HG02763 (cell line): ENCODE measurements around the gene MEGF10.

Experiments
- ATAC-seq: cut with Tn5 transposase; IDR thresholded peaks from one replicate; pipeline ENCODE4 v1.9.1; 2021; ENCODE audit warnings: mild to moderate bottlenecking, moderate library complexity; ENCODE audit not compliant: unreplicated experiment

MEGF10 gene

DNA sequence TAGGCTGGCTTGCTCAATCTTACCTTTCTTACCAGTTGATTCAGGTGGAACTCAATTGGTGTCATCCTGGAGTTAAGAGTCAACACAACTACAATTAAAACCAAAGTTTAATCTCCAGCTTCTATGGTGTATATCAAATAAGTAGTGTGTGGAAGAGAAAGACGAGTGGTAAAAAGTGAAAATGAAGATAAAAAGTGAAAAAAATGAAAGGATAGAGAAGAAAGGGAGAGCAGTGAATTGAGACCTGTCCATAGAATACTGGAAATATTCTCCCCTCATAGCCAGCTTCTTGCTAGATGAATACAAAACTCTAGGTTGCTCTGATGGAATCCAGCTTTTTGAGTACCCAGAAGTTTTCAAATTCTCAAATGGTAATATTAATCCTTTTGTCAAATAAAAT, 76.4 kb downstream of the MEGF10 start:
- ATAC-seq = no peak

DNA sequence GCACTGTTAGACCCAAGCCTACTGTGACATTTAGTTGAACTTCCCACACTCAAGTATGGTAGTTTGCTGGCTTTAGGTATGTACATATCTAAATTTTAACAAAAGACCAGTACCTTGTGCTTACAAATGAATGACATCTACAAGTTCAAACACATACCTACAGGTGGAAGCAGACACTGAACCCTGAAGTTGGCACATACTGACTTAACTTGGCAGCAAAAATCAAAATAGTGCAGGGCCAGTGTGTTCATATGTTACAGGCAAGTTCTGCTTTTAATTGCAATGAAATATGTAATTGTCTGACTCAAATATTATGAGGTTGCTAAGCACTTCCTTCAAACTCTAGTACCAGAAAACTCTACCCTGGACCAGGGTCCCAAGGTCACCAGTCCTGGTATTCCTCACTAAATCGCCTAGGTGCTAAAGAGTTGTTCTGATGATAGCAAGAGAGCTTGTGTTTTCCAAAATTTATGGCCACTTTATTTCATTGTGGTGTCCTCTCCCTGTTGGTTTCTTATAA, 77.4 kb downstream of the MEGF10 start:
- no peak for ATAC-seq

DNA sequence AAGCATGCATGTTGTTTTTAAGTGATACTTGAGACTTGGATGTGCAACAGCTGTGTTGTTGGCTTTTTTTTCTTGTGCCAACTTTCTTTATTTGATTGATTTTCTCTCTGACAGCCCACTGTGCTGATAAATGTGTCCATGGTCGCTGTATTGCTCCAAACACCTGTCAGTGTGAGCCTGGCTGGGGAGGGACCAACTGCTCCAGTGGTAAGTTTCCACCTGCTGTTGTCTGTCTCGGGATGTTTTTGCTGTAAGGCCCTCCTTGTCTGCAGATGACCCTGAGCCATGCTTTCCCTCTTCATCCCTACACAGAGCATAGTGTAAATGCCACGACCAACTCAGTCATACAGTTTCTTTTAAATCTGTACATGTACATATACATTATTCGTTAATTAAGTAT, 79.2 kb downstream of the MEGF10 start:
- ATAC-seq = no peak

DNA sequence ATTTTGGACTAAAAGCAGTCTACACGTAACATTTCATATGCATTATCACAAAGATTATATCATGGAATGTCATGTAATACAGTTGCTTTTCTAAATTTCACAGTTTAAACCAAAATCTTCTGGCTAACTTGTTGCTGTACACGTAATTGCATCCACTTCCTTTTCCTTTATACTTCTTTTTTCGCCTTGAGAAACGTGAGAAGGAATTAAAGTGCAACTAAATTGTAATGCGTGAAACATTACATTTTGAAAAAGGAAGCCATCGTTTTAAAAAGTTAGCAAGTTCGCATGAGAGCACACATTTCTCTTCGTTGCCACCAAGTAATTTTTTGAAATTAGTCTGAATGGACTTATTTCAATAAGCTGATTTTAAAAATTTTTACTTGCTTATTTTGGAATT, 80.0 kb downstream of the MEGF10 start:
- ATAC-seq = no peak

DNA sequence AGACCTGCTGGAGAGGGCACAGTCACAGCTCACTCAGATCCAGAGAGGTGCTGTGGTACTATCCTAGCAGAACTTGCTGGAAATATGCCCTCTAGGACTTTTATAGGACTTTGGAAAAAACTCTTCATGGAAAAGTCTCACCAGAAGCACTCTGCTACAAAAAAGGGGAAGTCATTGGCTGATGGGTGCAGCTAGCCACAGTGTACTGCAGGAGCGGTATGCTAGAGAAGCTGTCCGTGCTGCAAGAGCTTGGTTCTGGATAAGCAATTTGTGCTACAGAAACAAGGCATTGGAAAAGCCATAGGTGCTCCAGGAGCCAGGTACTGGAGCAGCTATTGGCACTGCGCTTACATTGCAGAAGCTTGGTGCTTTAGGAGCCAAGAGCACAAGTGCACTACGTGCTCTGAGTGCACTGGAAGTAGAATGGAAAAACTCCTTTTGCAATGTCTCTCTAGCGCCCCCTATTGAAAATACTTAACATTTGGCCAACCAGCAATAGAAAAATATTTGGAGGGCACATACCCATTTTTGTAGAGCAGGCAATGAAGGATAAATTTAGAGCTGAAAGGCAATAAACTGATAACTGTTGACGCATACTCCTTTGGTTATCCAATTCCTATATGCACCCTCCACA, 83.4 kb downstream of the MEGF10 start:
- no peak for ATAC-seq

DNA sequence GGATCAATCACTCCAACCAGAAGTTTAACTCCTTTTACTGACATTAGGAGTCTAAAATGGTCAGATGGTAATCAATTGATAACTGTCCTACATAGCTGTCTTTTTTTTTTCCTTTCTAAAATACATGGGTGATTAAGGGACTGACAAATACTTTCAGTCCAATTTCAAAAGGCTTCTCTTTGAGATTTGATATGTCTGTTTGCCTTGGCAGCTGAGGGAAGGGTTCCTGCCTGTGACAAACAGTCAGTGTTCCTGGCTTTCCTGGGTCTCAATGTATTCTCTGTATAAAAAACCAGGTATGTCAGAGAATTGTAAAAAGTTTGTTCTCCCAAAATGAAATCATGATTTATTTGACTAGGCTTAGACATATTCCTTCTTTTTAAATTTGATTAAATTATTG, 84.5 kb downstream of the MEGF10 start:
- no peak for ATAC-seq

DNA sequence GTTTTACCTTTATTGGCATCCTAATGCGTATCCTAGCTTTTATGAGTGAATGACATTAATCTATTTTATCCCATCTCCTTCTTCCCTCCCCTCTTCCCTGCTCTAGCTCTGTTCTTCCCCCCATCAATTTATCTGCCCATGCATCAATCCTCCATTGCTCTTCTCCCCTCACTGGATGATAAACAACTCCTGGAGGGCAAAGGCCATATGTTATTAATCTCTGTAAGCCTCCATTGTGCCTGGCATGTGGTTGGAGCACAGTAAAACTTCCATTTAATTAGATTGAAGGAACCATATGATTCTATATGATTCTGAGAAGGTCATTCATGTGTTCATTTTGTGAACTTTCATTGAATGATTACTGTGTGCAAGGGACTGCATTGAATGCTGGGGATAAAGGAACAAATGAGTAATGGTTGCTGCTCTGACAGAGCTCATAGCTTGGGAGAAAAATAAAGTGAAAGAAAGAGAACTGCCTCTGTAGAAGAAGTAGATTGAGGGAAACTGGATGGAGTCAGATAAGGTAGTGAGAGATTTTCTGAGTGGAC, 85.0 kb downstream of the MEGF10 start:
- no peak for ATAC-seq

DNA sequence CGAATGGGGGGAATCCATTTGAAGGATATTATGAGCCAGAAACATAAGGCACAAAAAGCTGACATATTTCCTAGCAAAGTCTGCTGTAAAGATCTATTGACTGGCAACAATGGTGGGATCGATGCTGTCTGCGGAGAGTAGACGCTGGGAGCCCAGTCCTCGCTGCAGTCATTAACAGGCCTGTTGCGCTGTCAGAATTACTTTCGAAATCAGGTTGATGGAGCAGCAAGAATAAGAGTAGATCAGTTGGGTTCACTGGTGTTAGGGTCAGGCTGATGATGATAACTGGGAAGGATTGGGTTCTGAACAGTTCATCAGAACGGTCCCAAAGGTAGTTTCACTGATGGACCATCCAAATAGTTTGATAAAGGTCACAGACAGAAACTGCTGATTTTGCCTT, 87.1 kb downstream of the MEGF10 start:
- ATAC-seq = no peak

DNA sequence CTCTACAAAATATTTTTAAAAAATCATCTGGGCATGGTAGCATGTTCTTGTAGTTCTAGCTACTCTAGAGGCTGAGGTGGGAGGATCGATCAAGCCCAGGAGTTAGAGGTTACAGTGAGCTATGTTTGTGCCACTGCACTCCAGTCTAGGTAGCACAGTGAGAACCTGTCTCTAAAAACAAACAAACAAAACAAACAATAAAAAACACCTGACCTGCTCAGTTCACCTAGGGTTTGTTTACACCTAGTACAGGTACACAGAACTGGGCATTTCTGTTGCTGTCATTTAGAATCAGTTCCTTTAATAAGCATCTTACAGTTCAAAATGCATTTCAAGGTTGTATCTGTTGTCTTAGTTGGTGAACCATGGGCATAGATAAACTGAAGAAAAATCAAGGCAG, 95.3 kb downstream of the MEGF10 start:
- ATAC-seq = no peak

DNA sequence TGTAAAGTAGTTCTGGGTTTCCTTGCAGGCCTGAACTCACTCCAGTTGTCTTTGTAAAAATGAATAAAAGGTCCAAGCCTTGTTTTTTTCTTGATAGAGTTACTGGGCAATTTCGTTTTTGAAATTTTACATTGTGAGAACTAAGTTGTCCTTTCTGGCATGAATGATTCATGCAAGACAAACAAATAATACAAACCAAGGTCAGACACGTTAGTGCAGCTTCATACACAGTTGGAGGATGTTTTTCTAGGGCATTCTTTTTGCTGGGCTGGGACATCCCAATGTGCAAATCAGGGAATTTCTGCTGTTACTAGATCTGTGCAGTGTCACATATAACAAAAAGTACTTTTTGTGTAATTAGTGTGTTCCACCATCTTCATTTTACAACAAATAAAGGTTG, 96.0 kb downstream of the MEGF10 start:
- ATAC-seq = no peak

DNA sequence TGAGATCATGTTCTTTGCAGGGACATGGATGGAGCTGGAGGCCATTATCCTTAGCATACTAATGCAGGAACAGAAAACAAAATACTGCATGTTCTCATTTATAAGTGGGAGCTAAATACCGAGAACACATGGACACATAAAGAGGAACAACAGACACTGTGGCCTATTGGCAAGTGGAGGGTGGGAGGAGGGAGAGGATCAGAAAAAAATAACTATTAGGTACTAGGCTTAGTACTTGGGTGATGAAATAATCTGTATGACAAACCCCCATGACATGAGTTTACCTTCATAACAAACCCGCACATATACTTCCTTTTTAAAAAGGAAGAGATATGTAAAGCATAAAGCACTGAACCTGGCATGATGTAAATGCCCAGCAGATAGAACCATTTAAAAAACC, 99.0 kb downstream of the MEGF10 start:
- no peak for ATAC-seq

DNA sequence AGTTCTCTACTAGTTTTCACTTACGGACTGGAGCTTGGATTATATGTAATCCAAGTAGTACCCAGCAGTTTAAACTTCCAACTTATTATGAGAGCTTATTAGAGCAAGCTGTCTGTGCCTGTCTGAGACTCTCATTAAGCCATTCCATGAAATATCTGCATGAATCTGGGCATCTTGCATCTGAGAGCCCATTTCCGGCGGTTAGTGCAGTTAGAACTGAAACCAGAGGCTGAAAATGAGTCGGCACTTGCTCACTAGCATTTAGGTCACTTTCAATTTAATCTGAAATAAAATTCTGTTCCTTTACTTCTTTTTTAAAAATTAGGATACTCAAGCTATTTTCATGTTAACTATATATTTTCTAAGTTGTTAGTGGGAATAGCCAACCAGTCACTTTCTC, 102.2 kb downstream of the MEGF10 start:
- no peak for ATAC-seq

DNA sequence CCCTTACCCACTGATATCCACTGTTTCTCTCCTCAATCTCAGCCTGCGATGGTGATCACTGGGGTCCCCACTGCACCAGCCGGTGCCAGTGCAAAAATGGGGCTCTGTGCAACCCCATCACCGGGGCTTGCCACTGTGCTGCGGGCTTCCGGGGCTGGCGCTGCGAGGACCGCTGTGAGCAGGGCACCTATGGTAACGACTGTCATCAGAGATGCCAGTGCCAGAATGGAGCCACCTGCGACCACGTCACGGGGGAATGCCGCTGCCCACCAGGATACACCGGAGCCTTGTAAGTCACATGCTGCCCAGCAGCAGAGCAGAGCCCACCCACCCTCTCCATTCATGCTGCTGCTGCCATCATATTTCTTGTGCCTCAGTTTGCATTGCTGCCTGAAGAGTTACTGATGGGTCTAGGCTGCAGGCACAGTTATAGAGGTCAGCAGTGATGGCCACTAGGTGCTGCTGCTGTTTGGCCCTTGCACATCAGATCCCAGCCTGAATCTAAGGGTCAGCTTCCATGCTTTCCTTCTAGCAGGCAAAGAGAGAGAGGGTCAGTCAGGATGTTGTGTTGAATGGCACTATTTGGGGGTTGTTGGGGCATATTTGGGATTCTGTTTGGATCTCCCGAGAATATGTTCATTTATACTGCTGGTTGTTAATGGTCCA, 106.0 kb downstream of the MEGF10 start:
- ATAC-seq = no peak

DNA sequence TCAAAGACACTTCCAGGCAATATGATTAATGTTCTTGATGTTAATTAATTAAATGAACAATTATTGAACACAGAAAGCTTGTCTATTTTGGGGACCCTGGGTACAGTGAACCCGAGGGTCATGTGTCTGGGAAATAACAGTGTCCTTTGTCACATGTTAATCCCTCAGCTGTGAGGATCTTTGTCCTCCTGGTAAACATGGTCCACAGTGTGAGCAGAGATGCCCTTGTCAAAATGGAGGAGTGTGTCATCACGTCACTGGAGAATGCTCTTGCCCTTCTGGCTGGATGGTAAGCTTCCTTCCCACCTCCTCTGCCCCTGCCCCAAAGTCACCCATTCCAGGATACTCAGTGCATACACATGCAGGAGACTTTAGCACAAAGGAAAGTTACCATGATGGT, 107.9 kb downstream of the MEGF10 start:
- no peak for ATAC-seq

DNA sequence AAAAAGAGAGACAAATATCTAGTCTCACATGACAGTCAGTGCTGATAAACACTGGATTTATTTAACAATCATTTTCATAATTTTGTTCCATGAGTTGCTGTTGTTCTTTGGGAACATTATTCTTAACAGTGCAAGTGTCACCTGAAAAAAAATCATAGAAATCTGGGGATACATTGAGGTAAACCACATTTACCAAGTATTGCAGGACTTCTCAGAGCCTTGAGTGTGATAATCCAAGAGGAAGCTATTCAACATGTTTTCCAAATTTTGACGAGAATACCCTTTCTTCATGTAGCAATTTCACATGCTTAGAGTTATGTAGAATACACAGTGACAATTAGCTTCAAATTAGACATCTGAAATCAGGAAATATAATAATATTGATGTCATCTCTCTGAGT, 108.5 kb downstream of the MEGF10 start:
- ATAC-seq = no peak

DNA sequence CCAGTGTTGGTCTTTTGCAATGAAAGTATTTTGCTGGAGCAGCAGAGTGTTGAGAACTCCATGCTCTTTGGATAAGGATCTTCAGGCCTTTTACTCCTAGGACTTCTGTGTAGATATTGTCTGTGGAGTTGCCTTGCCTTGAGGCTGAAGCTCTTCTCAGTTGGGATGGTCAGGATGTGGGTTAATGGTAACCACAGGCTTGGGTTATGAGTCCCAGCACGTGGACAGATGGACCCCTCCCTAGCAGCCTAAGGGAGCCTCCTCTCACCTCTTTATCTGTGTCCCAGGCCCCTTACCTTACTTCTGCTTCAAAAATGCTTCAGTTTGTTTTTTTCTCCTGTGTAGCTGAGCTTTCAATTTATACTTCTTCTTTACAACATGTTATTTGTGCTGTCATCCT, 109.9 kb downstream of the MEGF10 start:
- no peak for ATAC-seq

DNA sequence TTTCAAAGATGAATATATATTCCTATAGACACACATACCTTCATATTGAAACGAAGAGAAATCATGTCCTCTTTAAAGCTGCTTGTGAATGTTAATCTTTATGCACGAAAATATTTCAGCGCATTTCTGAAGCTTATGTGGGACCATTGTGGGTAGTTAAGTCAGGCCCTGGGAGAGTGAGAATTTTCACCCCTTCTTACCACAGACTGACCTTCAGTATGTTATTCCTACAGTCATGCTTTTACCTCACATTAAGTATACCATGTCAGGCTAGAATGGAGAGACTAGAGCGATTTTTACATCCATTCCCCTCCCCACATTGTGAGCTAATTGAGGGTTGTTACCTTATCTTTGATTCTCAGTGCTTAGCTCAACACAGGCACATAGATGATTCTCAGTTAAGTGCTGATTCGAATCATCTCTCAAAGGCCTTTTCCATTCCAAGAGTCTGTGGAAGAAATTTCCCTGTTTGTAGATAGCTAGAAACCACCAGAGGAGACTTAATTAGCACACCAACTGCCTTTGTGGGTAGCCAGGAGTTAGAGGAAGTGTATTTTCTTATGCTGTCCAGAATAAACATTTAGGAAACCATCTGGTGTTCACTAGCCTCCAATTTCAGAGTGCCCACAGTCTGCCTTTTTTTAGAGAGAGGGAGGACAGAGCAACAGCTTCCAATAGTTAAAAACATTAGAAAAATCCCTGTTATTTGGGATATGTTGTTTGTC, 110.5 kb downstream of the MEGF10 start:
- no peak for ATAC-seq

DNA sequence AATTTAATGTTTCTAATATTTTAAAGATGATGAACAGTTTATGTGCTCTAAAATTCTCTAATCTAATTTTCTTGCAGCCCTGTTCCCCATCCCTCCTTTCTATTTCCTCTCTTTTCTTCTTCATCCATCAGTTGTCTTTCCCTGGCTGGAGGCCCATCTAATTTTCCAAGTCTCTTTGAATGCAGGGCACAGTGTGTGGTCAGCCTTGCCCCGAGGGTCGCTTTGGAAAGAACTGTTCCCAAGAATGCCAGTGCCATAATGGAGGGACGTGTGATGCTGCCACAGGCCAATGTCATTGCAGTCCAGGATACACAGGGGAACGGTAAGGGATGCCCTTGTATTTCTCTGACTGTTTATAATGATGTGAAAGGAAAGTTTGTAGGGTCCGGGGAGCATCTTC, 111.8 kb downstream of the MEGF10 start:
- no peak for ATAC-seq

DNA sequence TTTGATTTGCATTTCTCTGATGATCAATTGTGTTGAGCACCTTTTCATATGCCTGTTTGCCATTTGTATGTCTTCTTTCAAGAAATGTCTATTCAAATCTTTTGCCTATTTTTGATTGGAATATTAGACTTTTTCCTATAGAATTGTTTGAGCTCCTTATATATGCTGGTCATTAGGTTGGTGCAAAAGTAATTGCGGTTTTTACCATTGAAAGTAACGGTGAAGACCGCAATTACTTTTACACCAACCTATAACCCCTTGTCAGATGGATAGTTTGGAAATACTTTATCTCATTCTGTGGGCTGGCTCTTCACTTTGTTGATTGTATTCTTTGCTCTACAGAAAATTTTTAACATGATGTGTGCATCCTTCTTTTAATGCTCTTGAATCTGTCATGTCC, 113.6 kb downstream of the MEGF10 start:
- ATAC-seq = no peak

DNA sequence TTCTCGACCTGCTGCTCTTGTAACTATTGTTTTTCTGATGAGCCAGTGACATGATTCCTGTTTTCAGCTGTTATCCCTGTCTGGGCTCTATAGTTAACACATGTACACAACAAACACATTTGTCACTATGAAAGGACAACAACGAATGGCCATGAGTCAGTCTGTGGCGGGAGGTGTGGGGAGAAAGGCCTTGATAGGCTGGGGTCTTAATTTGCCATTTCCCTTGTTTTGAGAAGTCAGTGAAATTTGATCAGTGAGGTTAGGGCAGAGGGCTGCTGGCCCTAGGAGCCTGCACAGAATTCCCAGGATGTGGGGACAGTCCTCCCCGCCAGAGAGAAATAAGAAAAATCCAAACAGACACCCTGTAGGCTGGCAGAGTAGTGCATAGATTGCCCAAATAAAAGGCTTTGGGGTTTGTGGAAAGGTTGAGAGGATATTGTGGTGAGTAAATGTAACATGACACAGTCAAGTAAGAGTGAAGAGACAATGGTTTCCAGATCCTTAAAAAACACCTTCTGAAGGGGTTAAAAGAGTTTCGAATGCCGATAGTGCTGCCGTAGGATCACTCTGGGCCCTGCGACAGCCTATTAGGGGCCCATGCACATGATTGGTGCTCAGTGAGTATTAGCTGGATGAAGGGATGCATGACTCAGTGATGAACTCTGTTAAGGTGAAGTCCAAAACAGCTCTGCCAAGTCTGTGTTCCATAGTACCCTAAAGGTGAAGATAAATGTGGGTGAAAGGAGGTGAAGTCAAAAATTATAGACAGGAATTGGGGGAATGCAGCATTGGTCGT, 115.9 kb downstream of the MEGF10 start:
- no peak for ATAC-seq
